Stimulated activated CD4-positive, alpha-beta T cell treated with anti-CD3 and anti-CD28 coated beads, TNF-alpha, amount 100 ng/mL, for 24 hours (primary cell): Measurements from ENCODE around the gene TMIGD3.
"Not testable (repeated sequence)": the region's sequence is repeated elsewhere in the genome, so short reads cannot be mapped to it uniquely, and the experiment has no call there.

Experiments
- DNase-seq, 3 experiments: peaks; one replicate each; pipeline ENCODE4 v3.0.0-alpha.2; 2020; ENCODE audit warnings: low read depth in 3 of 3

TMIGD3 gene

DNA sequence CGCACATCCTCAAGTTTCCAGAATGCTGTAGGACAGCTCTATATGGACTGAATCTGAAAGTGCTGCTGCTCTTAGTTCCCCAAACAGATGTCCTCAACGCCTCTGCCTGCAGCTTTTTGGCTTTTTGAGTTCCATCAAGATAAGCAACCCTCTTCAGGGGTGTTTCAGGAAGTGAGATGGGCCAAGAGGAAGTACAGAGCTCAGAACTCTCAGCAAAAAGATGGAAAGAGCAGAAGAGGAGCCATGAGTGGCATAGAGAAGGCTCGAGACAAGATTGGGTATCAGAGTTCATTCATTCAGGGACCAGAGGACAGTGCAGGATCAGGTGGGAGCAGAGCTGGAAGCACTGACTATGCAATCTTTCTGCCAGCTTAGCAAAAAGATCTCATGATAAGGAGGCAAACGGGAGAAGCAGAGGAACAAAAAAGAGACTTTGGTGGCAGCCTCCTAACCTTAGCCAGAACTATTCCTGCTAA, at the start of gene TMIGD3, which contains the start of gene ADORA3:
TSS of gene TMIGD3 (minus strand) at position 49 of the 476 bp plus-strand sequence. CDS start 279 bp downstream, outside the sequence.
TSS of gene ADORA3 (minus strand) at position 49 of the 476 bp plus-strand sequence. CDS start 279 bp downstream, outside the sequence.
- DNase-seq: no peak

DNA sequence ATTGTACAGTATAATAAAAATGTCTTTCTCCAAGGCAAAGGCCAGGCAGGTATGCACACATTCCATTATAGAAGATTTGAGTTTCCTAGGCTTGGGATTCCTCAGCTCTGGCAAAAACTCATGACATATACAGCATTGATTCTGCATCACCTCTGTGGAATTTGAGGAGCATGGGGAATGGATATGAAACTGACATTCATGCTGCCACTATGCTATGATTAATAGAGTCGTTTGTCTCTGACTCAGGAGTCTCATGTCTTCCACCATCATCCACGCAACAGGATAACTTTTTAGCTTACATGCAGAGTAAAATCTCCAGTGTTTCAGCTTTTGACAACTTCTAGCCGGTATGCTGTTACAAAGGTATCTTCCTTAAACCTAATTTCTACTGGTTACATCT, 49.8 kb upstream of the TMIGD3 start:
- DNase-seq: no peak

DNA sequence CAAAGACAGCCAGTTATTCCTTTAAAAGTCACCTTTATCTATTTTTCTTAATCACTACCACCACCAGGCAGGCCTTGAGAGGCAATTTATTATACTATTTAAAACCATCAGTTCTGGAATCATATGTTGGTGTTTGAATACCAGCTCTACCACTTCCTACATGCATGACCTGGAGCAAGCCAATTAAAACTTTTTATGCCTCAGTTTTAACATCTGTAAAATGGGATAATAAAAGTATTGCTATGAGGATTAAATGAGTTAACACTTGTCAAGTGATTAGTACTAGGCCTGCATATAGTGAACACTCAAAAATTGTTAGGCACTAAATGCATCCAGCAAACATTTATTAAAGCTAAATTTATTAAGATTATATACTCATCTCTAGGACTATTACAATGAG, 49.2 kb upstream of the TMIGD3 start:
- DNase-seq: no peak

DNA sequence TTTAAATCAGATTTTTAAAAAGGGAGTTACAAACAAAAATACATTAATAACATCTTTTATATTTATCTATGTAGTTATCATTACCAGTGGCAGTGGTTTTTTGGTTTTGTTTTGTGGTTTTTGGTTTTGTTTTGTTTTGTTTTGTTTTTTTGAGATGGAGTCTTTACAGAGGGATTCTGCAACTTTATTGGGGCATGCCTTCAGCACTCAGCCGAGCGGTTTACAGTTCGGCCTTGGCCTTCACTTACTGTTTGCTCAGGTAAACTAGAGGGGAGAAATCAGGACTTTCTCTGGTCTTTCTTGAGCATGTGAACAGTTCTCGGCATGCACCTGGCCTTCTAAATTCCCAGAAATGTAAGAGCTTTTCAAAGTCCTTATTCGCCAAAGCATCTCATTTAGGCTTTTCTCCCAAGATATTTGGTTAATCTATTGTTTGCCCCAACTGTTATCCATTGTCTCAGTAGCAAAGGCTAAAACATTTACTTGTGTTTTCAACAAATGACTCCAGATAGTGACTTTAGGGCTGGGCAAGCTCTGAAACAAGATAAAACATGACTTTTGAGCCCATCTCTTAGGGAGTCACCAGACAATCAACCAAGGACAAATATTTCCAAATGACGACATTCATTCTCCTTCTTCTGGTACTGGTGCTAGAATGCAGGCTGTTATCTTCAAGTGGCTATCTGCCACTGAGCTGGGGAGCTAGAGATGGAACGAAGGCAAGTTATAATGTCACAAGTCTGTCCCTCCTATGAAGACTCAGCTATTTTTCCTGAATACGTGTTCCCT, 48.4 kb upstream of the TMIGD3 start:
- no peak for DNase-seq

DNA sequence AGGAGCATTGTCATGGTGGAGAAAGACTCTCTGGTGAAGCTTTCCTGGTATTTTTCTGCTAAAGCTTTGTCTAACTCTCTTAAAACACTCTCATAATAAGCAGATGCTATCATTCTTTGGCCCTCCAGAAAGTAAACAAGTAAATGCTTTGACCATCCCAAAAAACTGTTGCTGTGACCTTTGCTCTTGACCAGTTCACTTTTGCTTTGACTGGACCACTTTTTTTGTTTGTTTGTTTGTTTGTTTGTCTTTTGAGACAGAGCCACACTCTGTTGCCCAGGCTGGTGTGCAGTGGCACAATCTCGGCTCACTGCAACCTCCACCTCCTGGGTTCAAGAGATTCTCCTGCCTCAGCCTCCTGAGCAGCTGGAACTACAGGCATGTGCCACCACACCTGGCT, 44.4 kb upstream of the TMIGD3 start:
- not testable (repeated sequence) for DNase-seq

DNA sequence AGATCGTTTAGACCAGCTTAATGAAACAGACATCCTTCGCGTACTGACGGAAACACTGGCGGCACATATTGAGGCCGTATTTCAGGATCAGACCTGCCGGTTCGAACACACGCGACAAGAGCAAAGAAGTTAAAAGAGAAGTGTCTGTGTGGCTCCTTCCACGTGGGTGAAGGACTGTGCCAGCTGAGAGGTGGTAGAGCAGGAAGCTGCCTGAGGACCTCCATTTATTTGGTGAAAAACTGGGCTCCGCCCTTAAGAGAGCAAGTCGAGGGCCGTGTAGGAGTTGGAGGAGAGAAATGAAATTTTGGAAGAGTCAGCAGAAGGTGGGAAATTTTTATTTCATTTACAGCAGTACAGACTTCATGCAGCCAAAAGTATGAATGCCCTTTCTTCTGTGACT, 38.8 kb upstream of the TMIGD3 start:
- DNase-seq: no peak

DNA sequence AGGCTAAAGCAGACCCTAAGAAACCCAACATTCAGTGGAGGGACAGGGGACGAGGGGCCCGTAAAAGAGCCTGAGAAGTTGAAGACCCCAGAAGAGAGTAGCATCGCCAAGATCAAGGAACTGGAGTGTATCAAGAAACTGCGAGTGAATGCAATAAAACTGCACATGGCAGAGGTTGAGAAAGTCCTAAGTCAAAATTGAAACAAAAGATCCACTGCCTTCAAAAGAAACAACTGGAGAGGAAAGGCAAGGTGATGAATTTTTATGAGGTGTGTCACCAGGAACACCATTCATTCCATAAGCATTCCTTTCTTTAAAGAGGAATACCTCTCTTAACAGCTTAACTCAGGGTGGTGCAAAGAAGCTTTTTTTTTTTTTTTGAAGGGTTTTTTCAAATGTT, 38.3 kb upstream of the TMIGD3 start:
- no peak for DNase-seq

DNA sequence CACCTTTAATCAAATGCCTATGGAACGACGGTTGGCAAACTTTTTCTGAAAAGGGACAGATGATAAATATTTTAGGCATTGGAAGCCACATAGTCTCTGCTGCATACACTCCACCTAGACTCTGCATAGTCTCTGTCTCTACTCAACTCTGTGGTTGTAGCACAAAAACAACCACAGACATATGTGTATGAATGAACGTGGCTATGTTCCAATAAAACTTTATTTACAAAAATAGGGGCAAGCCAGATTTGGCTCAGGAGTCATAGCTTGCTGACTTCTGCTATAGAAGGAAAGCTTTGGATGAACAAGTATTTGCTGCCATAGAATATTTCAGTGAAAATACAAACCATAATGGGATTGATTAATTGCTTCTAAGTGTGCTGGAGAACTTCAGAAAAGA, 37.5 kb upstream of the TMIGD3 start:
- no peak for DNase-seq

DNA sequence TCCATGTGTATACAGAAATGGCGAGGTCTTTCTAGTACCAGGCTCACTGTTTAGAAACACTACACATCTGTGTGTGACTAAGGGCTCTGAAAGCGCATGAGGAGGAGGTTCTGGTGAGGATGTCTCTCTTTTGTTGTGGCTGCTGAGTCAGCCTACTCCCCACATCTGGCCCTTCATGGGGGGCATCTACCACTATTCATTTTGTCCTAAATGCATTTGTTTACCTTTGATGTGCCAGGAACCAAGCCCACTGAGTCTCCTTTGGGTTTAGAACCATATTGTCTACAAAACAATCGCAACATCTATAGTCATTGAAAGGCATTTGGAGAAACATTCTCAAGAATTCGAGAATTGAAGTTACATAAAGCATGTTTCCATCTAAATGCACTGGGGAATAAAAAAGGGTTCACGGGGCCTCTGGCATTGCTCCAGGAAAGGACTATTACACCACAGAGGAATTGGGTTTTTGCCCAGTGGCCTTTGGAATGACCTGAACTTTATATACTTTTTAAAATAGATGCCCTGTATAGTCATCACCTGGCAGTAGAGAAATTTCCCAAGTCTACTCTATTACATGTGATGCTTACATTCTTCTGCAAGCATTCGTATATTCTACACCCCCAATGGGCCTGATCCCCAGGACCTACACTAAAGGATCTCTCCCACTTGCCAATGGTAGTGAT, 35.1 kb upstream of the TMIGD3 start:
- DNase-seq: no peak

DNA sequence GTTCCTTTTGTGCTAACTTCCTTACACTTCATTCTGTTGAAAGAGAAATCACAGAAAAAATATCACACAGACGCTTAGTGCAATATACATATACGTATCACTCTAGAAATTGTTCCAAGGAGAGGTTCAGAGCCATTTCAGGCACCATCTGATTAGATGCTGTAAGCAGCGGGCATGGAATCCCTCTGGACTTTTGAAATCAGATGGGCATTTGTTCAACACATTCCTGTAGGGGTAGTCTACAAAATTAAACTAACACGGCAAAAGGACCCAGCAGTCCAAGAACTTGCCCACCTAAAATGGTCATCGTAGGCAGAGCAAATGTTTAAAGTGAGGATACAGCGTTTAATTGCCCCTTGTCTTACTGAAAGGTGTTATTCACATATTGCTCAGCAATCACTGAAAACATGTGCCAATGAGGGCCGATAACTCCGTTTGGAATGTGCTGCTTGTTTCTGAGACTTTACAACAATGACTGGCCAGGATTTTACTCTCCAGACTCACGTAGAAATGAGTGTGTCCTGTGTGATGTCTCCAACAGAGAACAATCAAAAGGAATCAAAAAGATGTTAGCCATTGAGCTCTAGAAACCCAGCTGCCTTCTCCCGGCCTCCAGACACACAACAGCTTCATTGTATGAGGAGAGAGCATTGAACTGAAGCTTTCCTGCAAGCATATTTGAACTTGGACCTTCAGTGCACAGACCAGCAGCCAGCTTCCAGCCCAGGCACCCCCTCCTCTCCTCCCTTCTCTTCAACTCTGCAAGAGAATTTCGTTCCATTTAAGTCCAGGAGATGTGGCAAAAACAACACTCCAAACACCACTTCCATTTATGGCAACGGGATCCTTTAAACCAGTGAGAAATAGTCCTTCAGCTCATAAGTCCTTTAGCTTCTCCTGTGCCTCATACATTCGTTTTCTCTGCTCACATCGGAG, 32.1 kb upstream of the TMIGD3 start:
- no peak for DNase-seq

DNA sequence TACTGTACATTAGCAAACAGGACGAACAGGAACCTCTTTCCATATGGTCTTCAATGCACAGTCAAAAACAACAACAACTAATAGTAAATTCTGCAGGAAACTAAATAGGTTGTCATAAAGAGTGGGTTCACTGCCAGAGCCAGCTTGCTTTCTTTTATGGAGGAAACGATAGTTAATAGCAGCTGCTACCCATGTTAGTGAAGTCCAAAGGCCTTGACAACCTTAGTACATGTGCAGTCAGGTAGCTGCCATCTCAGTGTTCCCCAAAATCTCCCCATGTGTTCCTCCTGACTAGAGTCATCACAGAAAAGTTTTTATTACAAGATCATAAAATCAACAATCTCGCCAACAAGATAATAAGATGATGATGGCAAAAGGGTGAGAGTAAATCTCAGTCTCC, 16.6 kb upstream of the TMIGD3 start:
- DNase-seq: no peak

DNA sequence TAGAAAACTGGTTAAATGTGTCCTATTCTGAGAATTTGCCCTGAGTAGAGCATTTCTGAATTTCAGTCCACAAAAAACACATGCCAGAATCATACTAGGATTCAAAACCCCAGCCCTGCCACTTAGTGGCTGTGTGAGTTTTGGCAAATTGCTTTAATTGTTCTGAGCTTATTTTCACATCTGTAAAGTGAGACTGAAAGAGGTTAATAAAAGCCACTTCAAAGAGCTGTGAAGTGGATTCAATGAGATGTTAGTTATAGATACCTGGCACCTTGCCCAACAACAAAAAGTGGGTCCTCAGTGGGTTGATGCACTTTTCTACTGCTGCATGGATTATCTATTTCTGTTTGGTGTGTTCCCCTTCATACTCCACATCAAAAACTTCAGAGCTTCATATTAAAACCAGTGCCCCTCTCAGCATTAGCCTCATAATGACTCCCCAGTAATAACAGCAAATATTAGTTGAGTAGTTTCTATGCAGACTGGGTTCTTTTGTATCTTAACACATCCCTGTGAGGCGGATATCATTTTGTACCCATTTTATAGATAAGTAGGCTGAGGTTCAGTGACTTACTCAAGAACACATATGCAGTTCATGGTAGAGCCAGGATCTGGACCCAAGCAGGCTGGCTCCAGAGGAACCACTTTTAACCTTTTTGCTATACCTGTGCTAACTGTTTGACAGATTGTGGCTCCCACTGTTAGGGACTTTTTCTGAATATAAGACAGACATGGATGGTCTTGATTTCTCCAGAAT, 14.2 kb upstream of the TMIGD3 start:
- peak in 1 of 3 experiments; percentile 20 for DNase-seq

DNA sequence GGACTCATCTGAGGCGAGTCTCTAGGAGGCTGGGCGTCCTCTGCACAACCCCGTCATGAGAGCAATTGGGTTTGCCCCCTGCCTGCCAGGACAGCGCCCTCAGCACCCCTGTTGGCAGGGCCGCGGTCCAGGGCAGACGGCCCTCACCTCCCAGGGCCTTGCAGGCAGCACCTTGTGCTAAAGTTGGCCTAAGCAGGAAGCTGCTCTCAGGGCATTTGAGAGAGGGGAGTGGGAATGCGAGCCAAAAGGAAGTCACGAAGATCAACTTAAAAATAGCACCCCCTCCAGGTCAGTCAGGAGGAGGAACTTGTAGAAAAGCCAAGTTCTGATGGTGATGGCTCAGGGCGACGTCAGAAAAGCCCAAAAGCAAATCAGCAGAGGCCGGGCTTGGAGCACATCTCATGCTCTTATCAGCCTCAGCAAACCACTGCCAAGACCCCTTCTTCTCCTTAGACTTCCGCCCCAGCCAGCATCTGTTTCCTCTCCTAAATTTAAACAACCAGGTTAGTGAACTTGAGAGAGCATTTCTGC, 12.6 kb upstream of the TMIGD3 start:
- no peak for DNase-seq

DNA sequence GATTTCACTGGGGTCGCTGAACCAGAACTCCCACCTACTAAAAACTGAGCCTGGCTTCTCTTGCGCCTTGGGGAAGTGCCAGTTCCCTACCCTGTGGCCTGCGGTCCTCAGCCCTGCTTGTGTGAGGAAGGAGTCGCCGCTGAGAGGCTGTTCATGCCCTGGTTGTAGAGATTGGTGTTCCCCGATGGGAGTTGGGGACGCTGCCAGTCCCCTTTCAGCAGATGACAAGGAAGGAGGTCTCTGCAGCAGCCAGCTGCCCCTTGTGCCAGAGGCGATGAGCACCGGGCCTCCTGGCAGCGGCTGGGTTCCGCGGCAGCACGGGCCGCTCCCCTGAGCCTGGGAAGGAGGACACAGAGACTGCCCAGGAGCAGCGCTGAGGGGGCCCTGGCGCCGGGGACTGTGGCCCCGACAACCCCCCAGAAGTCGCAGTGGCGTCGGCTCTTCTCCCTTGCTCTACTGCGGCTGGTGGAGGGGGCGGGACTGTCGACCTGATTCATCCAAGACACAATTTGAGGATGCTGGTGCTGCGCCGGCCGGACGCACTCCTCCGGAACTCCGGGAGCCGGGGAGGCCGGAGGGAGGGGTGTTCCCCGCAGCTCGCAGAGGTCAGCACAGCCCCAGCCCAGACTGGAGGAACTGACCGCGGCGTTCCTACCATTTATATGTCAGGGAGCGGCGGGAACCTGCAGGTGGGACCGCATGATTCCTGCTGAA, 12.0 kb upstream of the TMIGD3 start:
- DNase-seq: peak in 1 of 3 experiments; percentile 35

DNA sequence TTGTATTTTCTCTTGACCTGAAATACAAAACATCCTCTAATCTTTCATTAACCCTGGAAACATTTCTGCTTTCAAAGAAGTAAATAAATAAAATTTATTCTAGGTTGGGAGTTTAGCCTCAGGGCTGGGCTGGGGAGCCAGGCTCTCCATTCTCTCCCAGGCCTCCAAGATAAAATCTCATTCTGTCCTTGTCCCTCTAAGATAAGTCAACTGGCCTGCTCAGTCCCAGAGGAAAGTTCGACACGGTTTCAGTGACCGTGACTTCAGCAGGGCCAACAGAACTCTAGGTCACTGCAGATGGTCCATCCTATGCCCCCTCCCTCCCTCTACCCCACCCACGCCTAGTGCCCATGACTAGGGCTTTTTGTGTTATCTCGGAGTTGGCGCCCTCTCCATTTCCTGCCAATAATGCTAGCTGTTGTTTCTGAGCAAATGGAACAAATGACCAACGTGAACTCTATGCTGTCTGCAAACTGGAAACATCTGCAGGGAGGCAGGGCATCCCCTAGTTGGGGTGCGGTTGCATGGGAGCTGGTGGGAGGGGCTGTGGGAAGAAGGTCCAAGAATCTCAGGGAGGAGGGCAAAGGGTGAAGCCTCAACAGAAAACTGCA, 10.1 kb upstream of the TMIGD3 start:
- DNase-seq: no peak

DNA sequence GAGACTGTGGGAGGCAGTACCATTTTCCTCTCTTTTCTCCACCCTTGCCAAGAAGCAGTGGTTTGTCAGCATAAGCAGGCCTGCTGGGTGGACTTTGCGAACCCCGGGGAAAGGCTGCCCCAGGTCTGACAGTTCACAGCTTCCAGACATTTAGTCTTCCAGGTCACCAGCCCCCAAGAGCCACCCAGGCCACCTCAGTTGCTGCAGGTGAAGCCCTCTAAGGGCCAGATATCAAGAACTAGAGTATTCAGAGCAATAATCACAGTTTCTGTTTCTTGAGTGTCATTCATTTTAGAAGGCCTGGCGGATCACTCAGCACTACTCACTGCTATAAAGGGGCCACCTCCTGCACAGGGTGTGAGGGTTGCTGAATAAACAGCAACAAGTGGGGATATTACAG, 9.5 kb upstream of the TMIGD3 start:
- DNase-seq: no peak

DNA sequence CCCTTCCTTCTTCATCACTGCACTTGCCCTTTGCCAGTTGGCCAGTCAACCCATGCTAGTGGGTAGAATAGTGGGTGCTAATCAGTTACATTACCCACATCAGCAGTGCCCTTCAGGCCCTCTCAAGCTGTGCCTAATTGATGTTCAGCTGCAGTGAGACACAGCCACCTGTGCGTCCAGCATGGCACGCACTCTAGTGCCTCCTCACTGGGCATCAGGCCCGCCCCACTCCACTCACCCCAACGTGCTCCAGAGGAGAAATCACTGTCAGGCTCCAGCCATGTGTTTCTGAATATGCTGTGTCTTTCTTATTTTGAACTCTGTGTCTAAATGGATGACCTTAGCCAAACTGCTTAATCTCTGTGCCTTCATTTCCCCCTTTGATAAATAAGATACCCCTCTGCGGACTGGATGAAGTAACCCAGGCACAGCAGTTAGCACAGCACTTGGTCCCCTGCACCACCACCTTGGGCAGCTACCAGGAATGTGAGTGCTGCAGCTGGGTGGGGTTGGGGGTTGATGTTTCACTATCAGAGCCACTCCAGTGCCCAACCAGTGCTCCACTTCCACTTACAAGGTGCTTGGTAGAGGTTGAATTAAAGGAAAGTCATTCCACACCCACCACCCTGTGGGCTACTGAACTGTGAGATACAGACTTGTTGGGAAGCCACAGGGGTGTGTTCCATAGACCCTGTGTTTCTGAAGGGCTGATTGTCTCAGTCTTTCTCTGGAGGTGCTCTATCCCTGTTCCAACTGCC, 8.9 kb upstream of the TMIGD3 start:
- no peak for DNase-seq

DNA sequence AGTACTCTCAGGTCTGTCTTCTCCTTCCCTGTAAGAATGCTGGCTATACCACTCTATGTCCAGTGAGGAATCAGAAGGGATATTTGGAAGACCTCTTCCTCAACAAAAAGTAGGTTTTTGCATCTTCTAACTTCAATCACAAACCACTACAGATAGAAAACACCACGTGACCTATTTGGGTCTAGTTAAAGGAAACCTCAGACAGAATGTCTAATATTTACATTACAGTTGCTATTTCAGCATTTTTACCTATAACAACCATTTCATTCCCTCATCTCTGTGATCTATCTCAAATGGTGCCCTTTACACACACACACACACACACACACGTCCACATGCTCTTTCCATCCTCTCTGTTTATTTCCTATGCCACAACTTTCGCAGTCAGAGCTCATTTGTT, 7.9 kb upstream of the TMIGD3 start:
- DNase-seq: no peak

DNA sequence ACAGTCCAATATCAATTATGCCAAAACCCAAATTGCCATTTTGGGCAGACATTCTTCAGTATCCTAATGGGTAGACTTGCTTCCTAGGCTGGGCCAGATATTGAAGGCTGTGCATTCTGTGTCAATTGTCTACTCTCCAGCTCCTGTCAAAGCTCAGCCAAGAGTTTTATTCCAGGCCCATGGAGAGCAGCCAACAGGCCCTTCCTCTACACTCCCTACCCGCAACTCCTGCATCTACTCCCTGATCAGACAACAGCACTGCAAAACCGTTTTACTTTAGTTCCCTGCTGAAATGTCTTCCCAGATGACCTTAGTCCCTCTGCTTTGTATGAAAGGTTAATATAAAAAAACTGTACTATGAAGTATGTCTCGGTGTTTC, 6.6 kb upstream of the TMIGD3 start:
- no peak for DNase-seq
